NCI-H1105 (cell line): ENCODE measurements around the gene AIFM3.
A peak's percentile ranks its signal among the peaks of the same experiment; 100 is the strongest.

Source experiments
- DNase-seq: peaks from one replicate; lab custom pipeline; 2025; lab: John Stamatoyannopoulos, UW

Gene AIFM3

GRCh38 chr22:20976291-20976877, 9.3 kb downstream of the AIFM3 start:
- no peak for DNase-seq

DNA sequence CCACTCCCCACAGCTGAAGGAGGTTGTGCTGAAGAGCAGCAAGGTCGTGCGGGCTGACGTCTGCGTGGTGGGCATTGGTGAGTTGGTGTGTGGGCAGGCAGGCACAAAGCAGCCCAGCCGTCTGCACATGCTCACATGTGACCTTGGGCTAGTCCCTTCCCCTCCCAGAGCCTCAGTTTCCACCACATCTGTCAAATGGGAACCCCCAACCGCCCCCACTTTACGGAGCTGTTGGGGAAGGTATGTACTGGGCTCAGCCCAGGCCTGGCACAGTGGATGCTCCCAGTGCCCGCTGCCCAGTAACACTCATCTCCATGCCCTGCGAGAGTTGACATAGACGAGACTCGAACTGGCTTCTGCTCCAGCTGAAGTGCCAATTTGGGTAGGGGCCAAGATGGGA, 10.0 kb downstream of the AIFM3 start:
- no peak for DNase-seq

DNA sequence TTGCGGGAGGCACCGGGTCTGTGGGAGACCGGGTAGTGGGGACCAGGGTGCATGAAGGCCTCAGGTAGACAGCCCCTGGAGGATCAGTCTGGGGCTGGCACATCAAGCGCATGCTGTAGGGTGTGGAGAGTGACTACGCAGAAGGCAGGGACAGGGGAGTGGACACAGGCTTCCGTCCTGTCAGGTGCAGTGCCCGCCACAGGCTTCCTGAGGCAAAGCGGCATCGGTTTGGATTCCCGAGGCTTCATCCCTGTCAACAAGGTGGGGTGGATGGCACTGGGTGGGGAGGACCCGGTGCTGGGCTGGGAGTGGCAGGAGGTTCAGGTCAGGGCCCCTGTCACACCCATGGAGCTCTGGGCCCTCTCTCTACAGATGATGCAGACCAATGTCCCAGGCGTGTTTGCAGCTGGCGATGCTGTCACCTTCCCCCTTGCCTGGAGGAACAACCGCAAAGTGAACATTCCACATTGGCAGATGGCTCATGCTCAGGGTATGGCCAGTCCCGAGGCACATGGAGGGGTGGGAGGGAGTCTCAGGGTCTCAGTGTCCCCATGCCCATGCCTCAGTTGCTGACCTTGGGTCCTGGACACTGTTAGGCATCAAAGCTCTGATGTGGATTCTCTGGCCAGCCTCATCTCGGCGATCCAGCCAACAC, 10.6 kb downstream of the AIFM3 start:
- no peak for DNase-seq

DNA sequence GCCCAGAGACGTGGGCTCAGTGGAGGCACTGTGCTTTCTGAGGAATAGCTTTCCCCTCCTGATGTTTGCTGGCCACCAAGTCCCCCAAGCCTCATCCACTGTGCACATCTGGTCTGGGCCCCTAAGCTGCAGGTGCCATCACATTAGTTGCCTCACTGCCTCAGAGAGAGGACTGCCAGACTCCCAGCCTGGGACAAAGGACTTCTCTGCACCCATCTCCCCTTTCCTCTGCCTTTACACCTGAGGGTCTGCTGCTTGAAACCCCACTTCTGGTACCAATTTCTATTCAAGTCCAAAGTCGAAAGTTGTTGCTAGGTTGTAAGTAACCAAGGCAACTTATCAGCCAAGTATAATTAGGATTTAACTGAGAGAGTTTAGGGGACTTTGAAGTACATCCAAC, 11.4 kb downstream of the AIFM3 start:
- DNase-seq, result no peak

DNA sequence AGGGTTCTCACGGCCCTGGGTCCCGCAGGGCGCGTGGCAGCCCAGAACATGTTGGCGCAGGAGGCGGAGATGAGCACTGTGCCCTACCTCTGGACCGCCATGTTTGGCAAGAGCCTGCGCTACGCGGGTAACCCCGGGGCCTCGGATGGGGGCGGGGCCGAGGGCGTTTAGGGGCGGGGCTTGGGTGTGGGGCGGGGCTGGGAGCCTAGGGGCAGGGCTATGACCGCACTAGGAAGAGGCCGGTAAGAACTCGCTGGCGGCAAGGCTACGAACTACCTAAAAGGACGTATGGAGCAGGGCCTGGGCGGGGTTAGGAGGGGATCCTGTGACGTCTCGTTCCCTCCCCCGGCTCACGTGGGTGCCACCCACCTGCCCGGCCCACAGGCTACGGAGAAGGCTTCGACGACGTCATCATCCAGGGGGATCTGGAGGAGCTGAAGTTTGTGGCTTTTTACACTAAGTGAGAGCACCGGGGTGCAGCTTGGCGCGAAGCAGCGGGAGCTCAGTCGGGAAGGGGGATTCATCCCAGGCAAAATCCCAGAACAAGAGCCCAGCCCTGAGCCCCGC, 12.3 kb downstream of the AIFM3 start:
- DNase-seq, result no peak

GRCh38 chr22:20979940-20980453, 12.9 kb downstream of the AIFM3 start:
- no peak for DNase-seq

DNA sequence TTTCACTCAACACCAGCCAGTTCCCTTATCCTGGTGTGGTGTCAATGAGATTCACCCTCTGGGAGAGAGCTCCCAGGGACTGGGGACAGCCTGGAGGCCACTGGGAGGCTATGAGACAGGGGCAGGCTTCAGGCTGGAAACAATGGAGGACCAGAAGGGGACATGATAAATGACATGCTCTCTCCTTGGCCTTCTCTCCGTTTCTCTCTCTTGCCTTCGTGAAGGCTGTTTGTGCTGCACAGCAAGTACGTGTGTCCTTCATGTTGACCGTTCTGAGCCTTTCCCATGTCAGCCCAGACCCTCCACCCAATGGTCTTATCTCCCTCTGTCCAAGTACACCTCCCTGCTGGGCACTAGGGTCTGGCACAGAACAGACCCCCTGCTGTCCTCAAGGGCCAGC, 13.5 kb downstream of the AIFM3 start:
- DNase-seq, result no peak

GRCh38 chr22:20980938-20981722, 14.1 kb downstream of the AIFM3 start:
- no peak for DNase-seq

- peak; percentile 40 for DNase-seq
Observed at GRCh38 chr22:20981787-20982562, 14.9 kb downstream of the AIFM3 start, which contains the start of gene LZTR1. LZTR1 (plus strand) TSS chr22:20982297; CDS start chr22:20982372, 75 bp downstream.

DNA sequence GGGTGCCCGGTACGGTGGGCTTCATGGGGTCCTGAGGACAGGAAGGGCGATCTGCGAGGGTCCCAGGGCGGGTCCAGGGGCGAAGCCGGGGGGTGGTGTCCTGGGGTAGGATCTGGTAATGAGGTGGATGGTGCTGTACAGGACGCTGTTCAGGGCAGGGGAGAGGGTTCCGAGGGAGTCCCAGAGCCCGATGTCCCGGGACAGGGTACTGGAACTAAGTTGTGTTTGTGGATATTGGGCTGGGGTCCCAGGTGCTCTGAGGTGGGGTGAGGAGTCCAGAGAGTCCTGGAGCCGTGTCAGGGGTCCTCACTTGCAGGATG, 15.5 kb downstream of the AIFM3 start:
- DNase-seq, result no peak

DNA sequence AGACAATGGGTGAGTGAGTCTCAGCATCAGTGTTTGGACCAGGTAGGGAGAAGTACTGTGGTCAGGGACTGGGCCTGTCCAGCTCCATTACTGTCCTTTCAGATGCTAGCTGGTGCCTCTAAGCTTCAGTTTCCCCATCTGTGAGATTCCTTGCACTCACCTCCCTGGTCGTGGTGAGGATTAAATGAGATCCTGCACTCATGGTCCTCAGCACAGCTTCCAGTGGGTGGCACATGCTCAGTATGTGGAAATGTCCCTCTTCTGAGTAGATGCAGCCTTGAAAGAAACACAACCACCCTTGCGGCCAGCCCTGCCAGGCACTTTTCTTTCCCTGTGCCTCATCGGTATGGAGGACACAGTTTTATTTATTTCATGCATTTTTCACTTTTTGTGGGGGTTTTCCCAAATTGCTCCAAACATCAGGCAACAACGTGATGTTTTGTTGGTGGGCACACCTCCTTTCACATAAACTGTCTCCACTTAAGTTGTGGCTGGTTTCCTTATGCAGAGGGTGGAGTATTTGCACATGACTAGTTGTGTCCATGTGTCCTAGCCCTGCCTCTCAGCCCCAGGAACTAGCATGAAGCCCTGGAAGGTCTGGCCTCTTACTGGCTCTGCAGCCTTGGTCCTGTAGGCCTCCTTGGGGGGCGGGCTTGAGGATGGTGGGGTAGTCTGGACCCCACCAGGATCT, 16.2 kb downstream of the AIFM3 start:
- DNase-seq, result no peak

DNA sequence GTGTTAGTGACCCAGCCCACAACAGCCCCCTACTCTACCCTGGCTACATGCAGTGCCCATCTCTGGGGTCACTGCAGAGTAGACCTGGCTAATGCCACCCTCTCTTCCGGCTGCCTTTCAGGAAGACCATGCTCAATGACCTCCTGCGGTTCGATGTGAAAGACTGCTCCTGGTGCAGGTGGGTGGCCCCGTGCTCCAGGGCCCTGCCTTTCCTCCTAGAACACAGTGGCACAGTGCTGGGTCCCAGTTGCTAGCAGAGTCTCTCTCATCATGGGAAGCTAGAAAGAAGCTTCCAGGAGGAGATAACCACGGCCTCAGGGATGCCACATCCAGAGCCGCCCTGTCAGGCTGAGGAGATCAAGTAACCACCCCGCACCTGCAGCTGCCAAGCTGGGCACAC, 18.7 kb downstream of the AIFM3 start:
- DNase-seq, result no peak

DNA sequence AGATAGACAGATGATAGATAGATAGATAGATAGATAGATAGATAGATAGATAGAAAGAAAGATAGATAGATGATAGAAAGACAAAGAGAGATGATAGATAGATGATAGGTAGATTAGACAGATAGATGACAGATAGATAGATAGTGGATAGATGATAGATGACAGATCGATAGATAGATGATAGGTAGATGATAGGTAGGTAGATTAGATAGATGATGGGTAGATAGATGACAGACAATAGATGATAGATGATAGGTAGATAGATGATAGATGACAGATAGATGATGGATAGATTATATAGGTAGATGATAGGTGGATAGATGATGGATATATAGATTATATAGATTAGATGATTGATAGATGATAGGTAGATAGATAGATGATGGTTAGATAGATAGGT, 19.3 kb downstream of the AIFM3 start:
- no peak for DNase-seq

DNA sequence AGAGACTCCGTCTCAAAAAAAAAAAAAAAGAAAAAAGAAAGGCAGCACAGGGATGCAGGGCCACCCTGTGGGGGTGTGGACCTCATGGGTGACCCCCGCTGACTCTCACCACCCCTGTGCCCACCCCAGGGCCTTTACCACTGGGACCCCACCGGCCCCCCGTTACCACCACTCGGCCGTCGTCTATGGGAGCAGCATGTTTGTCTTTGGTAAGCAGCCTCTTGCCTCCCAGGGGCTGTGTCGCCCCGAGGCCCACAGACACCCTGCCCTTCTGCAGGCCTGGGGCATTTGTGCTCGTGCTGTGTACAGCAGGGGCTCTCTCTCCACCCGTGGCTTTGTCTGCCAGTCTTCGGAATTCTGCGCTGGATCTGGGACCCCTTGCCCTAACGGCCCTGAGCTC, 20.3 kb downstream of the AIFM3 start:
- DNase-seq, result no peak

- DNase-seq, result no peak
Observed at GRCh38 chr22:20988573-20989322, 21.7 kb downstream of the AIFM3 start.

GRCh38 chr22:20989323-20990138, 22.5 kb downstream of the AIFM3 start:
- no peak for DNase-seq

GRCh38 chr22:20990184-20991180, 23.4 kb downstream of the AIFM3 start:
- DNase-seq, result no peak

- no peak for DNase-seq
Observed at GRCh38 chr22:20991252-20992055, 24.4 kb downstream of the AIFM3 start.
